Cerebellar nuclear complex (tissue), 1 donor: ENCODE measurements around the gene DRG1.
"Not testable (repeated sequence)": the region's sequence is repeated elsewhere in the genome, so short reads cannot be mapped to it uniquely, and the experiment has no call there.

Experiments
- DNase-seq, 2 experiments: peaks; one replicate each; lab custom pipeline; 2025; lab: John Stamatoyannopoulos, UW

Gene DRG1

DNA sequence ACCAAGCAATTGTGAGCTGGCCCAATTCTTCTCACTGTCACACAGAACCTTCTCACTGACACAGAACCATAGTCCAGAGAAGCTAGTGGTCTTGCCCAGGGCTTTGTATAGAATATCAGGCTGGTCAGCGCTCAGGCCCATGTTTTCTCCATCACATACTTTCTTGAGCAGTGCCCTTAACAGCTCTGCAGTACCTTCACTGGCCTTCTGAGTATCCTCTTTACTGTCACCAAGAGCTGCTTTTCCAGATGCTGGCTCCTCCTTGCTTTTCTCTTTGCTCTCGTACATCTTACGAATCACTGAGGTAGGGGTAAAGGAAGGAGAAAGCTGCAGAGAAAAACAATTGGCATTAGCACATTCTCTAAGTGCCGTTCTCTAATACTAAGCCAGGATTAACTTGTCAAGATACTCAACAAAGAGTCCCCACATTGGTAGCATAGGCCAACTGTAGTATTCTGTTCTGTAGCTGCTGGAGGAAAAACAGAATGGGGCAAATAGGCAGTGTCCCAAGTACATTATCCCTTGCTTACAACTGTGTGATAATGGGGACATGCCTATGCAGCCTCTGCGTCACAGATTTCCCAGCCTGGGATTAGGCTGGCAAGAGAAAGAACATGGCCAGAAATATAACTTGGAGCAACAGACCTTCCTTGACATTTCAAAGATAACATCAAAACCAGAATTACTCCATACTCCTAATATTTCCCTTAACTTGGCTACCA, 43.5 kb downstream of the DRG1 start:
- DNase-seq: no peak

DNA sequence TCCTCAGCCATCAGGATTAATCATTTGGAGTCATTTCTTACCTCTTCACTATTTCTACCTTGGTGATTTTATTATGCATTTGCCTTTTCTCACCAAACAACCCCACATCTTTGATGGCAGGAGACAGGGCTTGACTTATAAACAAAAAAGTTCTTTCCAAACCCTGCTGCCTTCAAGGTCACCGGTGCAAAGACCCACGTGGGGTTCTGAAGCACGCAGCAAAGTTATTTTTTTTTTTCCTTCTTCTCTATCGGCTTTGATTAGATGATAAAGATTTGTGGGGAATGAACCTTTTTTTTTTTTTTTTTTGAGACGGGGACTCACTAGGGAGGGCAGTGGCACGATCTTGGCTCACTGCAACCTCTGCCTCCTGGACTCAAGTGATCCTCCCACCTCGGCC, 44.1 kb downstream of the DRG1 start:
- DNase-seq: no peak

DNA sequence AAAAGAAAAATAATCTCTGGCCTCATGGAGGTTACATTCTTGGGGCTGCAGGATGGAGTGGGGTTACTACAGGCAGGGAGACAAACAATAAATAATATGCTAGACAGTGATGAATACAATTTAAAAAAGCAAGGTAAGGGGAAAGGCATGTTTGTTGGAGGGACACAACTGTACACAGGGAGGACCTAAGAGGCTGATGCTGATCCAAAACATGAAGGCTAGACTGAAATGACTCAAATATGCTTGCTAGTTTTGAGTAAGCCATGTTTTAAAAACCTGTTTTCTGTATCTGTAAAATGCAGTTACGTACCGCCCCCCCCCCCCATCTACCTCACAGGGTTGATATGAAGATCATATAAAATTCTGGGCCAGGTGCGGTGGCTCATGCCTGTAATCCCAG, 46.2 kb downstream of the DRG1 start:
- no peak for DNase-seq

DNA sequence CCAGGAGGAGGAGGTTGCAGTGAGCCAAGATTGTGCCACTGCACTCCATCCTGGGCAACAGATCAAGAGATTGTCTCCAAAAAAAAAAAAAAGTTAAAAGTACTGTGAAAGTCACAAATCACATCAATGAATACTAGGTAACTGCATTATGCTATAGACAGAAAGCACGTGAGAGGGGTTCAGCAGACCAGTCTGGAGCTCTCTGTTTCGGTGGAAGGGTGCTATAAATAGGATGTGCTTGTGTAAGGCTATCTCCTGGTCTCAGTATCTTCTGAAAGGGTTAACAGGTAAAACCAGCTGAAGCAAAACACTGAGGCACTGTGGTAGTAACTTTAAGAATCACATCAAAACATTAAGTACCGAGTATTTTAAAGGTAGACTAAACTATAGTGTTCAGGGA, 46.8 kb downstream of the DRG1 start:
- no peak for DNase-seq

DNA sequence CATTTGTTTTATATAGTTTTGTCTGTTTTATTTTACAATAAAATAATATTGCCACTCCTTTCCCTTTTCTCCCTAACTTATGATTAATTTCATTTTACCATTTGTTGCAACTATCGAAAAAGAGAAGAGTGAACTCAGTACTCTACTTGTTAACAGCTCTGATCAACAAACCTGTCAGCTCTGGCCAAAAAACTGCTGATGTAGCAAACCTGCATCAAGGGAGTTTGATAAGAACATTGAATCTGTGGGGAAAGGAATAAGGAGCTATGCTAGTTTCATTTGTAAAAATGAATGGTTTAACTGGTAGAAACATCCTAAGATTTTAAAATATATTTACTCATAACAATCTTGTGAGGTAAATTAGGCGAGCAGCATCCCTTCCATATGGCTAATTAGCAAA, 47.4 kb downstream of the DRG1 start:
- no peak for DNase-seq

DNA sequence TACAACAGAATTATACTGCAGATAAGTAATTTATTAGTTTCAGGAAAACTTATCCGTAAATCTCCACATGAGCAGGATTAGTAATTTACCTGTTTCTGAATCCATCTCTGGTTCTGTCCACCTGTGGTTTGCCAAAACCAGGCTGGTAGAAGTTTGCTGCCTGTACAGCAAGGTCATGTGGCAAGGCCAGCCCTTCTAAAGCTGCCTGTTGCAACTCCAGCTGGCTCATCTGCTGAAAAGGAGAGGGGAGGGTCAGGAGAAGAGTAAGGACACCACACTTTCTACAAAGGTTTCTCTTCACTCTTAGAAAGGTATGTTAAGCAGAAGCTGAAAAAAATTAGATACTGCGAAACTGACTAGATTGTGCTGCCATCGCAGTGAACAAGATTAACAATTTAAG, 47.9 kb downstream of the DRG1 start:
- no peak for DNase-seq

DNA sequence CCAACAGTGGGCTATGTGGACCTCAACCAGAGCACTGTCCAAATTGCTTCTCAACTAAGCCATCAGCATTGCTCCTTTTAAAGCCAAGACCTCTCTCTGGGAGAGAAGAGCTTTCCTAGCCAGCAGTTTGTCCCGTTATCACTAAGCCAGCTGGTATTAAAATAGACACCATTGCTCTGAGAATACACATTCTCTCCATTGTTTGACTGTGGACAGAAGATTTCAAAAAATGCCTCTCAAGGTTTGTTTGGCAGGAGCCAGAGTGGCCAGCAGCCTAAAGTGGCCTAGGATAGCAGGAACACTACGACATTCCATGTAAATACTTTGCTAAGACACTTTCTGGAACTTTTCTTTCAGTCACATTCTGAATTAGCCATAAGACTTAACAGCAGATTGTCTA, 49.0 kb downstream of the DRG1 start:
- no peak for DNase-seq

DNA sequence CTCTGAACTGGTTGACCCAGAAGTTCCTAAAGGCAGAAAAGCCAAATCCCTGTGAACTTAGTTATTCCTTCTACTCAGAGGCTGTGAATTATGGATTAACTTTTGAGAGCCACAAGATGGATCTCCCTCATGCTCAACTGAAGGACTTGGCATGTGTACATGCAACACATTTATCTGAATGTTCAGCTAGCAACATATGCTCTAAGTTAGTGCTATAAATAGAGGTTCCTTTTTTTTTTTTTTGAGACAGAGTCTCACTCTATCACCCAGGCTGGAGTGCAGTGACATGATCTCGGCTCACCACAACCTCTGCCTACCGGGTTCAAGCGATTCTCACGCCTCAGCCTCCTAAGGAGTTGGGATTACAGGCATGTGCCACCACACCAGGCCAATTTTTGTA, 50.1 kb downstream of the DRG1 start:
- no peak for DNase-seq

DNA sequence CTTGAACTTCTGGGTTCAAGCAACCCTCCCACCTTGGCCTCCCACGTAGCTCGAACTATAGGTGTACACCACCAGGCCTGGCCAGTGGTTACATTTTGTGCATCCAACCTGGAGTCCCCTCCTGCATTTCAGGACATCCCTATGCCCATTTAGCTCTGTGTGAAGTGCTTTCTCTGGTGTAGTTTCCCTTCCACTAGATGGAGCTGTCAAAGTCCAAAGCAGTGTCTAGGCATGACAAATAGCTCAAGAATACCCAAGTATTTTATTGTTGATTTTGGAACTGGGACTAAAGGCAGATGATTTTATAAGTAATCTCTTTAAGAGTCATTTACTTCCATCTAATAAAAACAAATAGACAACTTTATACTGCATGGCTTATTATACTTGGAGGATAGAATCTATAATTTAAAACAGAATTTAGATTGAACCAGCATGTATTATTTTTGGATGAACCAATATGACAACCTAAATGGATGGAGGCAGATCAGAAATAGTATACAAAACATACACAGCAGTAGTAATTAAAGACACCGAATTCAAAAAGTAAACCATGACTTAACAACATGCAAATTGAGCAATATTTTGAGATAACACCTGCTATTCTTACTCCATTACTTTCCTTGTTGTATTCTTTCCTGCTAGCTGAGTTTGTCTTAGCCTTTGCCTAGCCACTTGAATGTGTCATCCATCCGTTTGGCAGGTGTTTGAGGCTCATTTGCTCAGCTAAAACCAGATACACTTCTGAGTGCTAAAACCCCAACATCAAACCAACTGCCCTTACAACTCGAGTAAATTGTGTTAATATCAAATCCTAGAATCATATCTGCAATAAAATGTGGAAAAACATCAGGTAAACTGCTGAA, 52.5 kb downstream of the DRG1 start:
- DNase-seq: no peak

DNA sequence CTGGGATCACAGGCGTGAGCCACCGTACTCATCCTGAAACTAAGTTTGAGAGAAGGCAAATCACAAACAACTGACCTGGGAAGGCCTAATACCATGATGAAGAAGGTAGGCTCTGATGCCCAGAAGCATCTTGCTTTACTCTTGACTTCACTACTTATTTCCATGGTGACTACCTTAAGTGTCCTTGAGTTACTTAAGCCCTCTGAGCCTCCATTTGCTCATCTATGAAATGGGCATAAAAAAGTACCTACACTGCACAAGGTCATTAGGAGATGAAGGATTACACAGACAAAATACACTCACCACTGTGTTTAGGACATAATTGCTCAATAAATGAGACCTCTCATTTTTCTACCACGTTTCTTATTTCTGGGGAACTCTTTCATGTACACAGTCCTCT, 62.3 kb downstream of the DRG1 start:
- DNase-seq: no peak

DNA sequence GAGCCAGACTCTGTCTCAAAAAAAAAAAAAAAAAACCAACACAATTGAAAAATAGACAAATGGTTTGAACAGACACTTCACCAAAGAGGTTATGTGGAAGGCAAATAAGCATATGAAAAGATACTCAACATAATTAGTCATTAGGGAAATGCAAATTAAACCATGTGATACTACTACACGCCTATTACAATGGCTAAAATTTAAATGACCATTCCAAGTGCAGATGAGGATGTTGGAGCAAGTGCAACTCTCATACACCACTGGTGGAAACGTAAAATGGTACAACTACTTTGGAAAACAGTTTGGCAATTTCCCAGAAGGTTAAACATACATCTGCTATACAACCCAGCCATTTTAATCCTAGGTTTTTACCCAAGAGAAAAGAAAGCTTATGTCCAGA, 65.9 kb downstream of the DRG1 start:
- DNase-seq: no peak

DNA sequence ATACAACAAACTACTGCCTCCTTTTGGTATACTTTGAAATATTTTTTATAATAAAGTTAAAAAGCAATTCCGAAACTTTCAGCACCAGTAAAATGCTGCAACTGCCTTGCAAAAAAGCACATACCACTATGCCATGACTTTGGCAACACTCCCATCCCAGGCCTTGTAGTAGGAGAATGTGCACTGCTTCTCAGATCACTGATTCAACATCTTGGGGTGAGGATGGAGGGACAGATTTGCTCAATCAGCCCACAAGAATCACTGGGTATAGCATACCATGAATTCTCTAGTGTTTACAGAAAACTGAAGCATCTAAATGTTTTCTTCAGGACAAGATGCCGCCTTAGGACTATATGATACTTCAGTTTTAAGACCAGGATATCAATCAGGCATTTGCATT, 75.3 kb downstream of the DRG1 start:
- no peak for DNase-seq

DNA sequence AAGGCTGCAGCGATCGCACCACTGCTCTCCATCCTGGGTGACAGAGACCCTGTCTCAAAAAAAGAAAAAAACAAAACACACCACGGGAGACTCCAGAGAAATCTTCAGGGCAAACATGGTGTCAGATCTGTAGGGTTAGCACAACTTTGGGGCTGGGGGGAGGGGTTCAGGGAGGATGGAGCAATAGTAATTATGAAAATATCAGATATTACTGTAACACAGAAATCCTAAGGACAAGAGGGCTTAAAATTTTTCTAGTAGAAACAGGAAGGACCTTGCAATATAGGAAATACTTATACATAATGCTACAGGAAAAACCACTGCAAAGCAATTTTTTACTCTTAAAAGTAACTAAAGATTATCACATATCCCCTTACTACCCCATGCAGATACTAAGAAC, 76.4 kb downstream of the DRG1 start:
- no peak for DNase-seq

DNA sequence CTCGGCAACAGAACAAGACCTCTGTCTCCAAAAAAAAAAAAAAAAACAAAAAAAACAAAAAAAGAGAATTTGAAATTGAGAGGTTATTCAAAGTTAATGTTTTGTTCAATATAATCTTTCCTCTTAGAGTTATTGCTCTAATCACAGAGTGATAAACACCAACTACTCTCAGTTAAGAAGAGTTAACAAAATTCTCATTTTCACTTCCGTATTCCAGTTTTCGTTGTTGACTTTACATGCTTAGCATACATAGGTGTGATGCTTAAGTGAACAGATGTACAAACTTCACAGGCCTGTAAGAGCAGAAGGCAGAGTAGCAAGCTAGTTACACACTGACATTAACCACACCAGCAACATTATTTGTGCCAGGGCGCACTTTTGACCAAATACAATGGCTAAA, 77.9 kb downstream of the DRG1 start:
- DNase-seq: no peak

DNA sequence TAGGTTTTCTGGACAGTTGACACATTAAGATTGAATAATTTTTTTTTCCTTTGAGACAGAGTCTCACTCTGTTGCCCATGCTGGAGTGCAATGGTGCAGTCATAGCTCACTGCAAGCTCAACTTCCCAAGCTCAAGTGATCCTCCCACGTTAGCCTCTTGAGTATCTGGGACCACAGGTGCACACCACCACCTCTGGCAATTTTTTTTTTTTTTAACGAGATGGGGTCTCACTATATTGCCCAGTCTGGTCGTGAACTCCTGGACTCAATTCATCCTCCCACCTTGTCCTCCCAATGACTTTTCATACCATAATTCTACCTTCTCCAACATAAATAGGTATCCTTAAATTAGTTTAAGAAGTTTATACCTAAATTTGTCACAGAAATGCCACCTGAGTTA, 81.7 kb downstream of the DRG1 start:
- no peak for DNase-seq

DNA sequence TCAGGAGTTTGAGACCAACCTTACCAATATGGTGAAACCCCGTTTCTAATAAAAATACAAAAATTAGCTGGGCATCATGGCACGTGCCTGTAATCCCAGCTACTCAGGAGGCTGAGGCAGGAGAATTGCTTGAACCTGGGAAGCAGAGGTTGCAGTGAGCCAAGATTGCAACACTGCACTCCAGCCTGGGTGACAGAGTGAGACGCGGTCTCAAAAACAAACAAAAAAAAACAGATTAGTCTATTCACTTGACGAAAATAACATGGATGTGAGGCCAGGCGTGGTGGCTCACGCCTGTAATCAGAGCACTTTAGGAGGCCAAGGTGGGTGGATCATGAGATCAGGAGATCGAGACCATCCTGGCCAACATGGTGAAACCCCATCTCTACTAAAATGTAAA, 83.1 kb downstream of the DRG1 start:
- not testable (repeated sequence) for DNase-seq
